ENCODE results near the gene CHI3L2. TPM values are rescaled to one million over a fixed set of nuclear protein-coding genes. Genes with fewer than 3 reads are reported as not detected.

CHI3L2 gene
- total and polyA plus RNA-seq, 2 of the 4 experiments (the other 2 are of a cell fraction) = 0.18 to 0.19 TPM

DNA sequence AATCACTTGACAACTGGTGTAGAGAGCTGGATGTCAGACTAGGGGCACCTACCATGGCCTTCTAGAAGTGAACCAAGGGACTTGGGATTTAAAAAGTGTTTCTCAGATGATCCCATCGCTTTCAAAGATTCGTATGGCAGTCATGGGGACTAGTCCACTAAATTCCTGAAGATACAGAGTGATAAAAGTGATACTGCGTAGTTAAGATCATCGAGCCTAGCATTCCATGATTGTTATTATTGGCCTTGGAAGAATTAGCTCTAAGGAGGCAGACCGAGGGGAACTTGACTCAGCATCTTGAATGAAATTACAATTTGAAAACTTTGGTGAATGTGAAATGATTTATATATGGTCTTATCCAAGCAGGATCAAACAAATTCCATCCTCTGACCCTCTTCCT is 61.9 kb downstream of the CHI3L2 start:
- in situ Hi-C loops (cut with MboI; ENCODE audit: low sequenced_read_pairs) = no loop called here
- H3K4me1 ChIP-seq (ENCODE audit: control insufficient read depth, insufficient read depth, low read length) = no peaks in the 10 kb centered on the region
- H2BK5ac ChIP-seq (ENCODE audit: low read depth, low read length, poor library complexity, severe bottlenecking) = no peak overlapping the region
- H3K79me1 ChIP-seq (ENCODE audit: low read depth in 1 of 2, low read length in 2 of 2) = no peaks in the 10 kb centered on the region
- no peak overlapping the region for H3K56ac ChIP-seq (ENCODE audit: extremely low read depth, insufficient read depth, low read length)
- no peak overlapping the region for H3K4ac ChIP-seq (ENCODE audit: low read depth, low read length)
- H3K9ac ChIP-seq (ENCODE audit: low read depth, low read length) = no peak overlapping the region
- H2AK9ac ChIP-seq (replicated peaks; ENCODE audit: low read depth, low read length, poor library complexity) = no peak overlapping the region
- H3K27ac ChIP-seq (ENCODE audit: insufficient read depth, low read length) = no peak overlapping the region
- no peaks in the 10 kb centered on the region for H3K9me1 ChIP-seq (ENCODE audit: insufficient read depth, low read length)
- no peak overlapping the region for H3K18ac ChIP-seq (ENCODE audit: low read depth, low read length)
- no peaks in the 10 kb centered on the region for H4K20me1 ChIP-seq (ENCODE audit: insufficient read depth, low read length)
- no peaks in the 10 kb centered on the region for H3K36me3 ChIP-seq (ENCODE audit: control insufficient read depth, insufficient read depth, low read length)
- ChIA-PET POLR2A (ENCODE audit: unreplicated experiment) (no interaction called here), CTCF (interaction anchor here (0.6 kb wide), 1 partner anchor 138 kb away, joined by 3 read pairs; no protein-coding TSS in a partner anchor)
- H2BK20ac ChIP-seq (ENCODE audit: low read depth, low read length) = no peak overlapping the region
- H2BK120ac ChIP-seq (ENCODE audit: low read depth, low read length) = no peak overlapping the region
- no peak for ATAC-seq (ENCODE audit: low read depth)
- H3K9me3 ChIP-seq (ENCODE audit: control insufficient read depth, insufficient read depth, low read length) = no peaks in the 10 kb centered on the region
- WGBS, 2 experiments (ENCODE audit: extremely low coverage in 2 of 2, insufficient read length in 1 of 2) = 46% methylated on average over 3 of the region's 5 CpGs; no CpG with 5 or more reads in 1 of the 2 experiments
- no peak overlapping the region for H2BK15ac ChIP-seq (ENCODE audit: low read depth, low read length)
- no peaks in the 10 kb centered on the region; the same call in 1 of the 2 replicates for H3K27me3 ChIP-seq (ENCODE audit: control insufficient read depth, insufficient read depth, low read length)
- BruUV-seq (replicated peaks) = no TSS peak
- no peak overlapping the region for H4K91ac ChIP-seq (ENCODE audit: insufficient read depth, low read depth, low read length)
- no peak overlapping the region for H3K4me3 ChIP-seq (ENCODE audit: insufficient read depth, low read depth, low read length)
- H2AFZ ChIP-seq (replicated peaks; ENCODE audit: low read length, poor library complexity) = no peak overlapping the region
- no peak overlapping the region for H4K5ac ChIP-seq (ENCODE audit: low read depth, low read length)
- DNase-seq = no peak
- no peak overlapping the region for H2AK5ac ChIP-seq (ENCODE audit: low read depth, low read length)
- intact Hi-C loops (cut with micrococcal nuclease) = no loop called here
- dilution Hi-C loops (cut with HindIII; ENCODE audit: low sequenced_read_pairs, unreplicated experiment) = no loop called here
- no peak overlapping the region for H4K8ac ChIP-seq (ENCODE audit: low read depth in 2 of 2, low read length in 2 of 2)
- H3K14ac ChIP-seq (replicated peaks; ENCODE audit: low read depth, low read length) = no peak overlapping the region
- TF ChIP-seq CHD1 (IDR thresholded peaks at IDR 0.05; ENCODE audit: low read depth, low read length) = no peak
- no peak for TF ChIP-seq MAZ (IDR thresholded peaks at IDR 0.05; ENCODE audit: borderline replicate concordance, low read depth, low read length)
- TF ChIP-seq, protein P1, sequence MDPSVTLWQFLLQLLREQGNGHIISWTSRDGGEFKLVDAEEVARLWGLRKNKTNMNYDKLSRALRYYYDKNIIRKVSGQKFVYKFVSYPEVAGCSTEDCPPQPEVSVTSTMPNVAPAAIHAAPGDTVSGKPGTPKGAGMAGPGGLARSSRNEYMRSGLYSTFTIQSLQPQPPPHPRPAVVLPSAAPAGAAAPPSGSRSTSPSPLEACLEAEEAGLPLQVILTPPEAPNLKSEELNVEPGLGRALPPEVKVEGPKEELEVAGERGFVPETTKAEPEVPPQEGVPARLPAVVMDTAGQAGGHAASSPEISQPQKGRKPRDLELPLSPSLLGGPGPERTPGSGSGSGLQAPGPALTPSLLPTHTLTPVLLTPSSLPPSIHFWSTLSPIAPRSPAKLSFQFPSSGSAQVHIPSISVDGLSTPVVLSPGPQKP (IDR thresholded peaks at IDR 0.05; ENCODE audit: borderline replicate concordance, low read depth, low read length) = no peak
- no peak for TF ChIP-seq RCOR1 (IDR thresholded peaks at IDR 0.05; ENCODE audit: insufficient replicate concordance, low read length)
- TF ChIP-seq BHLHE40 (IDR thresholded peaks at IDR 0.05; ENCODE audit: low read depth, low read length) = no peak
- H3K23ac ChIP-seq (ENCODE audit: low read depth, low read length) = no peak overlapping the region
- H3K4me2 ChIP-seq (ENCODE audit: low read depth, low read length) = no peak overlapping the region
